Transverse colon (tissue), 4 donors: ENCODE measurements around the gene GPR37L1. TPM values are rescaled to one million over a fixed set of nuclear protein-coding genes. Genes with fewer than 3 reads are reported as not detected.
A peak's percentile ranks its signal among the peaks of the same experiment; 100 is the strongest.

Experiments used
- DNase-seq: peaks from one replicate; pipeline ENCODE4 v3.0.0-alpha.2; 2019
- H3K27ac ChIP-seq, 4 donors: fragments of 200-600 bp; sonication (generic); 2 replicates each; pipeline ENCODE4 v1.5.1; 2016 to 2018; ENCODE audit warnings: inconsistent platforms in 4 of 4
- H3K27me3 ChIP-seq: fragments of 200-600 bp; sonication (generic); 2 replicates; pipeline ENCODE4 v1.5.1; 2017; ENCODE audit warnings: inconsistent platforms
- H3K36me3 ChIP-seq, 4 donors: fragments of 200-600 bp; sonication (generic); 2 replicates each; pipeline ENCODE4 v1.5.1; 2017 to 2019; ENCODE audit warnings: inconsistent platforms in 4 of 4
- H3K4me1 ChIP-seq, 4 donors: fragments of 200-600 bp; sonication (generic); 2 replicates each; pipeline ENCODE4 v1.5.1; 2017 to 2020; ENCODE audit warnings: inconsistent platforms in 4 of 4
- H3K4me3 ChIP-seq, 4 donors: fragments of 200-600 bp; sonication (generic); 1 replicate in 1 of 4; 2 replicates in 3 of 4; pipeline versions ENCODE4 v1.5.1 to v1.6.1; 2017 to 2019; ENCODE audit warnings: inconsistent platforms in 4 of 4
- H3K9me3 ChIP-seq, 2 donors: fragments of 200-600 bp; sonication (generic); 2 replicates each; pipeline ENCODE4 v1.5.1; 2017 to 2019; ENCODE audit warnings: inconsistent platforms in 2 of 2
- CTCF ChIP-seq, 5 experiments: fragments of 200-600 bp in 3 of 5; fragments of 450-650 bp in 2 of 5; sonication (generic) in 3 of 5; IDR thresholded peaks; 1 replicate in 2 of 5; 2 replicates in 3 of 5; pipeline ENCODE4 v1.5.1; 2016 to 2017; ENCODE audit warnings: antibody characterized with exemption in 5 of 5, inconsistent platforms in 3 of 5, mild to moderate bottlenecking in 2 of 5, moderate library complexity in 1 of 5
- EP300 ChIP-seq: sonication (generic); formaldehyde crosslinking; IDR thresholded peaks from one replicate; pipeline ENCODE4 v1.6.1; 2017; ENCODE audit warnings: antibody characterized with exemption, low read depth
- POLR2A ChIP-seq: fragments of 450-650 bp; IDR thresholded peaks from one replicate; pipeline ENCODE4 v1.6.1; 2016; ENCODE audit warnings: antibody characterized with exemption, mild to moderate bottlenecking, moderate library complexity
- POLR2AphosphoS5 ChIP-seq, 3 donors: sonication (generic); formaldehyde crosslinking; IDR thresholded peaks; one replicate each; pipeline ENCODE4 v1.6.1; 2016; ENCODE audit warnings: antibody characterized with exemption in 3 of 3
- WGBS, 2 donors: methylation state at CpG; one replicate each; pipeline ENCODE4 v1.1.5; 2018; ENCODE audit warnings: low coverage in 1 of 2; 5-methylcytosine and 5-hydroxymethylcytosine counted together
- in situ Hi-C, 4 donors: fragments of 200-750 bp; cut with MboI; loops; one replicate each; pipeline versions ENCODE4 v1.15.0 to v1.15.1; 2017; ENCODE audit warnings: low sequenced_read_pairs in 3 of 4, low pct_ligation_motif_present in 1 of 4, low pct_unique_long_range_greater_than_20kb in 1 of 4
- intact Hi-C: fragments of 100-400 bp; cut with DNase I; formaldehyde crosslinking; loops from one replicate; pipeline ENCODE4 v1.15.1; 2023; ENCODE audit warnings: low total_unique reads
- total RNA-seq, 4 donors: library from RNA; depleted of rRNA; stranded (reverse); fragments of >200 nt; gene quantifications; one replicate each; pipeline ENCODE4 v1.1.0, GENCODE V29; 2016

Gene GPR37L1
- total RNA-seq, 4 donors from 2014 or later, result 0.55 to 0.95 TPM; not detected in 2

- WGBS, 2 donors, result 80% methylated on average over 4 of the region's 4 CpGs; no CpG with 5 or more reads in 1 of the 2 donors
- intact Hi-C loops, result no loop called here
- no peak for DNase-seq
Observed at GRCh38 chr1:202153284-202153683, 30.6 kb downstream of the GPR37L1 start.

DNA sequence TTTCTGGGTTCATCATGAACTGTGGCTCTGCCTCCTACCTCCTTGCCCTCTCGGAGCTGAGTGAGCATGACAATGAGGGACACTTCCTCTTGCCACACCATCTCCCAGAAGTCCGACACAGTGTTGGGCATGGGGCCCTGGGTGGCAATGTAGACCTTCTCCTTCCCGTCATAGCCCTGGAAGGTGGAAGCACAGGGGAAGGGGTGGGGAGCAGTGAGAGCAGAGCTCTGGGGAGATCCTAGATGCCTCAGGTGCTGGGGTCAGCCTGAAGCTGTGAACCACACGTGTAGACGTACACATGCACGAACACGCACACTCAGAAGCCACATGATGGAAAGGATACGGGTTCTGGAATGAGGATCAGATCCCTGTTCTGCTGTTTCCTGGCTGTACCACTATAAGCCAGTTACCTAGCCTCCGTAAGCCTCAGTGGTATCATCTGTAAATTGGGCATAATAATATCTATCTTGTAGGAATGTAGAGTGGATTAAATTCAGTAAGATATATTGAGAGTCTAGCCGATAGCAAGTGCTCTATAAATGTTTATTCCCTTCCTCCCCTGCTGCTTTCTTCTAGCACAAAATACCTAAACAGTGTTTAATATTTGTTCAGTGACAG lies 31.5 kb downstream of the GPR37L1 start:
- Histone ChIP-seq H3K27me3 (no peaks in the 10 kb centered on the region), H3K9me3 (no peaks in the 10 kb centered on the region), H3K4me1 (peaks cover 0 to 8% (median 4%) of the 10 kb centered on the region in 4 donors), H3K36me3 (no peaks in the 10 kb centered on the region), H3K4me3 (no peak overlapping the region), H3K27ac (no peak overlapping the region)
- in situ Hi-C loops, result no loop called here
- intact Hi-C loops, result no loop called here
- no peak for TF ChIP-seq CTCF (IDR thresholded peaks at IDR 0.05)
- no peak for TF ChIP-seq EP300
- no peak for TF ChIP-seq POLR2AphosphoS5 (IDR thresholded peaks at IDR 0.05)
- TF ChIP-seq POLR2A, result no peak
- WGBS, 2 donors, result 38 to 82% methylated on average over 1 to 10 of the region's 10 CpGs
- DNase-seq, result no peak

More at GRCh38 chr1:202153284-202153683, 30.6 kb downstream of the GPR37L1 start:
- Histone ChIP-seq H3K9me3 (no peaks in the 10 kb centered on the region), H3K27ac (no peak overlapping the region), H3K27me3 (no peaks in the 10 kb centered on the region), H3K4me3 (no peak overlapping the region), H3K36me3 (no peaks in the 10 kb centered on the region), H3K4me1 (peaks cover 0 to 8% (median 4%) of the 10 kb centered on the region in 4 donors)
- no peak for TF ChIP-seq POLR2A
- TF ChIP-seq POLR2AphosphoS5 (IDR thresholded peaks at IDR 0.05), result no peak
- no peak for TF ChIP-seq CTCF (IDR thresholded peaks at IDR 0.05)
- TF ChIP-seq EP300, result no peak
- in situ Hi-C loops, result no loop called here

DNA sequence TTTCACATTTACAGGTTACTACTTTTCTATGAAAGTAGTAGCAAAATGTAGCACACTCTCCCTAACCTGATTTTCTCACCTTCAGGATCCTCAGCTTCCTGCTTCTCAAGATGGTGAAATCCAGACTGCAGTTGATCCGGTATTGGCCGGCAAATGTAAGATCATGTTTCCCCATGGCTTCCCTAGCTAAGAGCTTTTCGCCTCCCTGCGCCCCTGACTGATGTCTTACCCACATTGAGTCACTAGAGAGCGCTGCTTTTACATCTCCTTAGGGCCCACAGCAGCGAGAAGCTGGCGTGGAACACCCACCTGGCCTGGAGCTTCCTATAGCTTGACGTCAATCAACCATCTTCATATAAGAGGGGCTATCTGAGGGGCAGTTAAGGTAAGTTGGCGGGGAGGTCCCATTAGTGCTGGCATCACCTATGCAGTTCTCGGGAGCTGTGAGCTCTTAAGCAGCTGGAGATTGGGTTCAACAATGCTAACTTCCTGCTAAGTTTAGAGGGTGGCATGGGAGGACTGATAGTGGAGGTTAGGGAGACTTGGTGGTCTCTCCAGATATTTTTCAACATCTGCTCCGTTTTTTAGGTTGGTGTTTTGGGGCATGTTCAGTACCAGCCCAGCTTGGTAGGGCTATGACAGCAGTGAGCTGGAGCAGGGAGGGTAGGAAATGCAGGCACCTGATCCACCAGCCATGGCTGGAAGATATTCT lies 32.2 kb downstream of the GPR37L1 start:
- Histone ChIP-seq H3K36me3 (no peaks in the 10 kb centered on the region), H3K27ac (no peak overlapping the region), H3K4me1 (peaks cover 0 to 8% (median 4%) of the 10 kb centered on the region in 4 donors), H3K4me3 (no peak overlapping the region), H3K27me3 (no peaks in the 10 kb centered on the region), H3K9me3 (no peaks in the 10 kb centered on the region)
- intact Hi-C loops, result no loop called here
- TF ChIP-seq POLR2A (no peak), POLR2AphosphoS5 (IDR thresholded peaks at IDR 0.05) (no peak), CTCF (IDR thresholded peaks at IDR 0.05) (peak; percentile 20 to 46 (median 36)), EP300 (no peak)
- WGBS, 2 donors, result 35 to 51% methylated on average over 4 to 11 of the region's 11 CpGs
- DNase-seq, result peak; percentile 59
- in situ Hi-C loops, result no loop called here

GRCh38 chr1:202155478-202156021 lies 32.8 kb downstream of the GPR37L1 start:
- 23 to 49% methylated on average over 3 to 8 of the region's 8 CpGs for WGBS, 2 donors
- peak; percentile 39 for DNase-seq
- in situ Hi-C loops, result no loop called here
- no peak for TF ChIP-seq CTCF (IDR thresholded peaks at IDR 0.05)
- no peak for TF ChIP-seq EP300
- no peak for TF ChIP-seq POLR2AphosphoS5 (IDR thresholded peaks at IDR 0.05)
- TF ChIP-seq POLR2A, result no peak
- peaks cover 0 to 8% (median 4%) of the 10 kb centered on the region in 4 donors for H3K4me1 ChIP-seq
- H3K27ac ChIP-seq, result no peak overlapping the region
- H3K4me3 ChIP-seq, result no peak overlapping the region
- no peaks in the 10 kb centered on the region for H3K36me3 ChIP-seq
- intact Hi-C loops, result no loop called here
- H3K27me3 ChIP-seq, result no peaks in the 10 kb centered on the region
- no peaks in the 10 kb centered on the region for H3K9me3 ChIP-seq
